WTC11 (cell line): ENCODE results near the gene RHEB. TPM values are rescaled to one million over a fixed set of nuclear protein-coding genes. Genes with fewer than 3 reads are reported as not detected.
A peak's percentile ranks its signal among the peaks of the same experiment; 100 is the strongest.

ENCODE experiments used
- ATAC-seq: fragments of 200-7000 bp; cut with Tn5 transposase; 2 replicates; pipeline ENCODE4 v1.10.0; 2021; ENCODE audit warnings: mild to moderate bottlenecking, moderate library complexity
- CTCF ChIA-PET: fragments of 300-600 bp; sonication (Branson Sonifier 250); formaldehyde crosslinking; loops from one replicate; lab custom pipeline; 2021; ENCODE audit warnings: antibody characterized with exemption; lab: Charles Lee
- POLR2A ChIA-PET: fragments of 350-600 bp; sonication (Branson Sonifier 250); formaldehyde crosslinking; loops from one replicate; lab custom pipeline; 2021; ENCODE audit warnings: antibody characterized with exemption; lab: Charles Lee
- DNase-seq: peaks from one replicate; pipeline ENCODE4 v3.0.0; 2021; ENCODE audit warnings: low spot score
- H3K27ac Mint-ChIP-seq: 2 replicates; pipeline ENCODE4 v1.8.0; 2021; ENCODE audit warnings: mixed read lengths
- H3K27me3 Mint-ChIP-seq: 2 replicates; pipeline ENCODE4 v1.8.0; 2021; ENCODE audit warnings: low read depth, mild to moderate bottlenecking, moderate library complexity, mixed read lengths
- H3K36me3 Mint-ChIP-seq: 2 replicates; pipeline ENCODE4 v1.8.0; 2021; ENCODE audit warnings: mixed read lengths
- H3K4me1 Mint-ChIP-seq: 2 replicates; pipeline ENCODE4 v1.8.0; 2022; ENCODE audit warnings: mixed read lengths
- H3K4me3 Mint-ChIP-seq: 2 replicates; pipeline ENCODE4 v1.8.0; 2021; ENCODE audit warnings: mild to moderate bottlenecking, moderate library complexity, mixed read lengths
- H3K9me3 Mint-ChIP-seq: 2 replicates; pipeline ENCODE4 v1.8.0; 2021; ENCODE audit warnings: mixed read lengths
- AFF4 ChIP-seq: sonication (generic); formaldehyde crosslinking; IDR thresholded peaks from 2 replicates; pipeline ENCODE4 v1.8.1; 2023; ENCODE audit warnings: mild to moderate bottlenecking, missing genetic modification reagents, borderline replicate concordance
- ATF3 ChIP-seq: sonication (generic); formaldehyde crosslinking; conservative IDR thresholded peaks from 2 replicates; pipeline ENCODE4 v1.8.1; 2022; ENCODE audit warnings: mild to moderate bottlenecking, missing genetic modification reagents
- CREB1 ChIP-seq: sonication (generic); formaldehyde crosslinking; IDR thresholded peaks from 2 replicates; pipeline ENCODE4 v1.8.0; 2023; ENCODE audit warnings: mild to moderate bottlenecking, missing genetic modification reagents
- GABPB1 ChIP-seq: sonication (generic); formaldehyde crosslinking; IDR thresholded peaks from 2 replicates; pipeline ENCODE4 v1.8.1; 2023; ENCODE audit warnings: mild to moderate bottlenecking, missing genetic modification reagents
- OVOL2 ChIP-seq: fragments of 250-450 bp; sonication (Bioruptor Pico); IDR thresholded peaks from 2 replicates; pipeline ENCODE4 v1.9.0; 2021; ENCODE audit warnings: mild to moderate bottlenecking, borderline replicate concordance
- TEAD1 ChIP-seq: sonication (generic); formaldehyde crosslinking; IDR thresholded peaks from 2 replicates; pipeline ENCODE4 v1.8.0; 2022; ENCODE audit warnings: mild to moderate bottlenecking, missing genetic modification reagents
- ZNF263 ChIP-seq: sonication (generic); formaldehyde crosslinking; IDR thresholded peaks from 2 replicates; pipeline ENCODE4 v1.8.1; 2022; ENCODE audit warnings: low read depth, mild to moderate bottlenecking, moderate library complexity, missing genetic modification reagents
- ZNF281 ChIP-seq: sonication (generic); formaldehyde crosslinking; IDR thresholded peaks from 2 replicates; pipeline ENCODE4 v1.8.0; 2023; ENCODE audit warnings: mild to moderate bottlenecking, missing genetic modification reagents
- ZSCAN18 ChIP-seq: fragments of 250-450 bp; sonication (Bioruptor Pico); IDR thresholded peaks from 2 replicates; pipeline ENCODE4 v2.1.2; 2022; ENCODE audit warnings: mild to moderate bottlenecking, moderate library complexity
- total RNA-seq: library from RNA; stranded (reverse); gene quantifications from 3 replicates; pipeline ENCODE4 v1.2.3, GENCODE V29; 2021
- TF ChIP-seq, protein P1 (sequence below): sonication (generic); formaldehyde crosslinking; IDR thresholded peaks from 2 replicates; pipeline ENCODE4 v1.8.1; 2022; ENCODE audit warnings: mild to moderate bottlenecking, moderate library complexity, missing genetic modification reagents
- TF ChIP-seq, protein P2 (sequence below): sonication (generic); formaldehyde crosslinking; IDR thresholded peaks from 2 replicates; pipeline ENCODE4 v1.8.1; 2022; ENCODE audit warnings: low read depth, mild to moderate bottlenecking, moderate library complexity, missing genetic modification reagents, borderline replicate concordance
- TF ChIP-seq, protein P3 (sequence below): sonication (generic); formaldehyde crosslinking; IDR thresholded peaks from 2 replicates; pipeline ENCODE4 v1.8.0; 2023; ENCODE audit warnings: missing genetic modification reagents, mild to moderate bottlenecking, borderline replicate concordance
- TF ChIP-seq, protein P4 (sequence below): fragments of 250-450 bp; sonication (Bioruptor Pico); IDR thresholded peaks from 2 replicates; pipeline ENCODE4 v1.9.0; 2021; ENCODE audit warnings: mild to moderate bottlenecking, borderline replicate concordance
- TF ChIP-seq, protein P5 (sequence below): sonication (generic); formaldehyde crosslinking; IDR thresholded peaks from 2 replicates; pipeline ENCODE4 v1.8.1; 2023; ENCODE audit warnings: mild to moderate bottlenecking, missing genetic modification reagents

Gene RHEB
- total RNA-seq, 1 experiment from 2014 or later, result 133 TPM

DNA sequence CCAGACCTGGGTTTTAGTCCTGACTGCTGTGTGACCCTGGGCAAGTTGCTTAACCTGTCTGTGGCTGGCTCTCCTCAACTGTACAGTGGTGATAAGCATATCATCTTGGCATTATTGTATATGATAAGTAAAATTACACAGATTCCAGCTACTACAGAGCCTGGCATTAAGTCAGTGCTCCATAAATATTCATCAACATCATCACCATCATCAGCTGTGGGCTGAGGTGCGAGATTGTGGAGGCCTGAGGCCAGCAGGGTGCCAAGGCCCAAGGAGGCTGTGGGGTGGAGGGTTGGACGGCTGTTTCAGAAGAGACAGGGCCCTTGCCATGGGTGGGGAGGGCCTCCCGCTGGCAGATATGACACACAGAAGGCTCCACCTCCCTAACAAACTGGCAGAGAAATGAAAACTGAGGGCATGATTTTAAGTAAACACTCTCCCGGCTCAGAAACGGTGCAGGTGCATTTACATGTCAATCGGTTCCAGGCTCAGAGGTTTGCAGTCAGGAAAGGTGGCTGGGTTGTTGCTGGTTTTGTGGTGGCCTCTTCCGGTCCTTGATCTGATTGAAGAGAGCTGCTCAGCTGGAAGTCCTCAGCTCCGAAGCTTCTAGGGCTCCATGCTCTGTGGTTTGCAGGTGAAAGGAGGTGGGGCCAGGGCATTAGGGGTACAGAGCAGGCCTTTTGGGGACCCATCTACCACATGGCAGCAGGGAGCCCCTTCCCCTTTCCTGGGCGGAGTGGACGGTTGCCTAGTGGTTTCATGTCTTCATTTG, 89.9 kb downstream of the RHEB start:
- ChIA-PET CTCF (interaction anchor here (1.2 kb wide), 1 partner anchor 11 kb away, joined by 5 read pairs; the partner anchor contains the start of gene CRYGN), POLR2A (no interaction called here)
- Mint-ChIP-seq H3K27ac (peak overlapping the region; percentile 78; the same call in 1 of the 2 replicates), H3K4me3 (no peak overlapping the region), H3K4me1 (peaks cover 32% of the 10 kb centered on the region), H3K36me3 (no peaks in the 10 kb centered on the region), H3K9me3 (no peaks in the 10 kb centered on the region), H3K27me3 (no peaks in the 10 kb centered on the region; the same call in 1 of the 2 replicates)
- ATAC-seq (no peak; the same call in 1 of the 2 replicates), DNase-seq (no peak)
- TF ChIP-seq AFF4 (CRISPR knock-in tag), result no peak
- TF ChIP-seq ATF3 (CRISPR knock-in tag), result no peak
- no peak for TF ChIP-seq OVOL2 (CRISPR knock-in tag)
- no peak for TF ChIP-seq ZNF263 (CRISPR knock-in tag)
- TF ChIP-seq, protein P1, sequence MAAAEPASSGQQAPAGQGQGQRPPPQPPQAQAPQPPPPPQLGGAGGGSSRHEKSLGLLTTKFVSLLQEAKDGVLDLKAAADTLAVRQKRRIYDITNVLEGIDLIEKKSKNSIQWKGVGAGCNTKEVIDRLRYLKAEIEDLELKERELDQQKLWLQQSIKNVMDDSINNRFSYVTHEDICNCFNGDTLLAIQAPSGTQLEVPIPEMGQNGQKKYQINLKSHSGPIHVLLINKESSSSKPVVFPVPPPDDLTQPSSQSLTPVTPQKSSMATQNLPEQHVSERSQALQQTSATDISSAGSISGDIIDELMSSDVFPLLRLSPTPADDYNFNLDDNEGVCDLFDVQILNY (CRISPR knock-in tag), result no peak
- TF ChIP-seq, protein P2, sequence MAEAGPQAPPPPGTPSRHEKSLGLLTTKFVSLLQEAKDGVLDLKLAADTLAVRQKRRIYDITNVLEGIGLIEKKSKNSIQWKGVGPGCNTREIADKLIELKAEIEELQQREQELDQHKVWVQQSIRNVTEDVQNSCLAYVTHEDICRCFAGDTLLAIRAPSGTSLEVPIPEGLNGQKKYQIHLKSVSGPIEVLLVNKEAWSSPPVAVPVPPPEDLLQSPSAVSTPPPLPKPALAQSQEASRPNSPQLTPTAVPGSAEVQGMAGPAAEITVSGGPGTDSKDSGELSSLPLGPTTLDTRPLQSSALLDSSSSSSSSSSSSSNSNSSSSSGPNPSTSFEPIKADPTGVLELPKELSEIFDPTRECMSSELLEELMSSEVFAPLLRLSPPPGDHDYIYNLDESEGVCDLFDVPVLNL (CRISPR knock-in tag), result no peak
- TF ChIP-seq GABPB1 (CRISPR knock-in tag), result no peak
- TF ChIP-seq, protein P3, sequence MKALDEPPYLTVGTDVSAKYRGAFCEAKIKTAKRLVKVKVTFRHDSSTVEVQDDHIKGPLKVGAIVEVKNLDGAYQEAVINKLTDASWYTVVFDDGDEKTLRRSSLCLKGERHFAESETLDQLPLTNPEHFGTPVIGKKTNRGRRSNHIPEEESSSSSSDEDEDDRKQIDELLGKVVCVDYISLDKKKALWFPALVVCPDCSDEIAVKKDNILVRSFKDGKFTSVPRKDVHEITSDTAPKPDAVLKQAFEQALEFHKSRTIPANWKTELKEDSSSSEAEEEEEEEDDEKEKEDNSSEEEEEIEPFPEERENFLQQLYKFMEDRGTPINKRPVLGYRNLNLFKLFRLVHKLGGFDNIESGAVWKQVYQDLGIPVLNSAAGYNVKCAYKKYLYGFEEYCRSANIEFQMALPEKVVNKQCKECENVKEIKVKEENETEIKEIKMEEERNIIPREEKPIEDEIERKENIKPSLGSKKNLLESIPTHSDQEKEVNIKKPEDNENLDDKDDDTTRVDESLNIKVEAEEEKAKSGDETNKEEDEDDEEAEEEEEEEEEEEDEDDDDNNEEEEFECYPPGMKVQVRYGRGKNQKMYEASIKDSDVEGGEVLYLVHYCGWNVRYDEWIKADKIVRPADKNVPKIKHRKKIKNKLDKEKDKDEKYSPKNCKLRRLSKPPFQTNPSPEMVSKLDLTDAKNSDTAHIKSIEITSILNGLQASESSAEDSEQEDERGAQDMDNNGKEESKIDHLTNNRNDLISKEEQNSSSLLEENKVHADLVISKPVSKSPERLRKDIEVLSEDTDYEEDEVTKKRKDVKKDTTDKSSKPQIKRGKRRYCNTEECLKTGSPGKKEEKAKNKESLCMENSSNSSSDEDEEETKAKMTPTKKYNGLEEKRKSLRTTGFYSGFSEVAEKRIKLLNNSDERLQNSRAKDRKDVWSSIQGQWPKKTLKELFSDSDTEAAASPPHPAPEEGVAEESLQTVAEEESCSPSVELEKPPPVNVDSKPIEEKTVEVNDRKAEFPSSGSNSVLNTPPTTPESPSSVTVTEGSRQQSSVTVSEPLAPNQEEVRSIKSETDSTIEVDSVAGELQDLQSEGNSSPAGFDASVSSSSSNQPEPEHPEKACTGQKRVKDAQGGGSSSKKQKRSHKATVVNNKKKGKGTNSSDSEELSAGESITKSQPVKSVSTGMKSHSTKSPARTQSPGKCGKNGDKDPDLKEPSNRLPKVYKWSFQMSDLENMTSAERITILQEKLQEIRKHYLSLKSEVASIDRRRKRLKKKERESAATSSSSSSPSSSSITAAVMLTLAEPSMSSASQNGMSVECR (CRISPR knock-in tag), result no peak
- no peak for TF ChIP-seq CREB1 (CRISPR knock-in tag)
- TF ChIP-seq, protein P4, sequence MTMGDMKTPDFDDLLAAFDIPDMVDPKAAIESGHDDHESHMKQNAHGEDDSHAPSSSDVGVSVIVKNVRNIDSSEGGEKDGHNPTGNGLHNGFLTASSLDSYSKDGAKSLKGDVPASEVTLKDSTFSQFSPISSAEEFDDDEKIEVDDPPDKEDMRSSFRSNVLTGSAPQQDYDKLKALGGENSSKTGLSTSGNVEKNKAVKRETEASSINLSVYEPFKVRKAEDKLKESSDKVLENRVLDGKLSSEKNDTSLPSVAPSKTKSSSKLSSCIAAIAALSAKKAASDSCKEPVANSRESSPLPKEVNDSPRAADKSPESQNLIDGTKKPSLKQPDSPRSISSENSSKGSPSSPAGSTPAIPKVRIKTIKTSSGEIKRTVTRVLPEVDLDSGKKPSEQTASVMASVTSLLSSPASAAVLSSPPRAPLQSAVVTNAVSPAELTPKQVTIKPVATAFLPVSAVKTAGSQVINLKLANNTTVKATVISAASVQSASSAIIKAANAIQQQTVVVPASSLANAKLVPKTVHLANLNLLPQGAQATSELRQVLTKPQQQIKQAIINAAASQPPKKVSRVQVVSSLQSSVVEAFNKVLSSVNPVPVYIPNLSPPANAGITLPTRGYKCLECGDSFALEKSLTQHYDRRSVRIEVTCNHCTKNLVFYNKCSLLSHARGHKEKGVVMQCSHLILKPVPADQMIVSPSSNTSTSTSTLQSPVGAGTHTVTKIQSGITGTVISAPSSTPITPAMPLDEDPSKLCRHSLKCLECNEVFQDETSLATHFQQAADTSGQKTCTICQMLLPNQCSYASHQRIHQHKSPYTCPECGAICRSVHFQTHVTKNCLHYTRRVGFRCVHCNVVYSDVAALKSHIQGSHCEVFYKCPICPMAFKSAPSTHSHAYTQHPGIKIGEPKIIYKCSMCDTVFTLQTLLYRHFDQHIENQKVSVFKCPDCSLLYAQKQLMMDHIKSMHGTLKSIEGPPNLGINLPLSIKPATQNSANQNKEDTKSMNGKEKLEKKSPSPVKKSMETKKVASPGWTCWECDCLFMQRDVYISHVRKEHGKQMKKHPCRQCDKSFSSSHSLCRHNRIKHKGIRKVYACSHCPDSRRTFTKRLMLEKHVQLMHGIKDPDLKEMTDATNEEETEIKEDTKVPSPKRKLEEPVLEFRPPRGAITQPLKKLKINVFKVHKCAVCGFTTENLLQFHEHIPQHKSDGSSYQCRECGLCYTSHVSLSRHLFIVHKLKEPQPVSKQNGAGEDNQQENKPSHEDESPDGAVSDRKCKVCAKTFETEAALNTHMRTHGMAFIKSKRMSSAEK (CRISPR knock-in tag), result no peak
- TF ChIP-seq TEAD1, result no peak
- TF ChIP-seq, protein P5, sequence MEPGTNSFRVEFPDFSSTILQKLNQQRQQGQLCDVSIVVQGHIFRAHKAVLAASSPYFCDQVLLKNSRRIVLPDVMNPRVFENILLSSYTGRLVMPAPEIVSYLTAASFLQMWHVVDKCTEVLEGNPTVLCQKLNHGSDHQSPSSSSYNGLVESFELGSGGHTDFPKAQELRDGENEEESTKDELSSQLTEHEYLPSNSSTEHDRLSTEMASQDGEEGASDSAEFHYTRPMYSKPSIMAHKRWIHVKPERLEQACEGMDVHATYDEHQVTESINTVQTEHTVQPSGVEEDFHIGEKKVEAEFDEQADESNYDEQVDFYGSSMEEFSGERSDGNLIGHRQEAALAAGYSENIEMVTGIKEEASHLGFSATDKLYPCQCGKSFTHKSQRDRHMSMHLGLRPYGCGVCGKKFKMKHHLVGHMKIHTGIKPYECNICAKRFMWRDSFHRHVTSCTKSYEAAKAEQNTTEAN (CRISPR knock-in tag), result no peak
- no peak for TF ChIP-seq ZNF281 (CRISPR knock-in tag)
- no peak for TF ChIP-seq ZSCAN18 (CRISPR knock-in tag)
